WI38 (cell line): ENCODE results near the gene MEIOB.
"Not testable (repeated sequence)": the region's sequence is repeated elsewhere in the genome, so short reads cannot be mapped to it uniquely, and the experiment has no call there.

Source experiments
- H3K4me3 ChIP-seq: 2 replicates; pipeline ENCODE4 v1.5.1; 2011; ENCODE audit warnings: low read depth, mild to moderate bottlenecking, control low read depth, low read length
- TF ChIP-seq, protein P1 (sequence below): IDR thresholded peaks from 2 replicates; pipeline ENCODE4 v1.5.1; 2012; ENCODE audit warnings: low read depth, mild to moderate bottlenecking, control low read depth, low read length

Gene MEIOB, protein sequence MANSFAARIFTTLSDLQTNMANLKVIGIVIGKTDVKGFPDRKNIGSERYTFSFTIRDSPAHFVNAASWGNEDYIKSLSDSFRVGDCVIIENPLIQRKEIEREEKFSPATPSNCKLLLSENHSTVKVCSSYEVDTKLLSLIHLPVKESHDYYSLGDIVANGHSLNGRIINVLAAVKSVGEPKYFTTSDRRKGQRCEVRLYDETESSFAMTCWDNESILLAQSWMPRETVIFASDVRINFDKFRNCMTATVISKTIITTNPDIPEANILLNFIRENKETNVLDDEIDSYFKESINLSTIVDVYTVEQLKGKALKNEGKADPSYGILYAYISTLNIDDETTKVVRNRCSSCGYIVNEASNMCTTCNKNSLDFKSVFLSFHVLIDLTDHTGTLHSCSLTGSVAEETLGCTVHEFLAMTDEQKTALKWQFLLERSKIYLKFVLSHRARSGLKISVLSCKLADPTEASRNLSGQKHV

DNA sequence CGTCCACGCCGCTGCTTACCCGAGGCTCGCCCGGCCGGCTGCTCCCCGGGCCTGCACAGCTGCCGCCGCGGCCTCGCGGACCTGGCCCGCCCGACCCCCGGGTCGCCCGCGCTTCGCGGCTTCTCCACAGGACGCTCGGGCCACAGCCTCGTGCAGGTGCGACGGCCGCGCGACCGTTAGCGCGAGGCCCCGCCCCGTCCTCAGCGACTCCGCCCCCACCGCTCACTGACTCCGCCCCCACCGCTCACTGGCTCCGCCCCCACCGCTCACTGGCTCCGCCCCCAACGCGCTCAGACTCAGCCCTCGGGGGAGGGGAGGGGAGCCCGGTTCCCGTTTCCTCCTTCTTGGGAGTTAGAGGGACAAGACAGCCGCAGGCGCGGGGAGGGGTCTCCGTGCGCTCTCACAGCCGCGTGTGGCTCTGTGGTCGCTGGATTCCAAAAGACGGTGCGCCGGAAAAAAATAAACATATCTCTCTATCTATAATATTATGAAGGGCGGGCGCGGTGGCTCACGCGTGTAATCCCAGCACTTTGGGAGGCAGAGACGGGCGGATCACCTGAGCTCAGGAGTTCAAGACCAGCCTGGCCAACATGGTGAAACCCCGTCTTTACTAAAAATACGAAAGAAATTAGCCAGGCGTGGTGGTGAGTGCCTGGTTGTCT, at the start of gene MEIOB:
Gene MEIOB (minus strand): TSS at position 191 of the 662 bp plus-strand sequence. CDS start 3,989 bp downstream, outside the sequence.
- TF ChIP-seq, protein P1, sequence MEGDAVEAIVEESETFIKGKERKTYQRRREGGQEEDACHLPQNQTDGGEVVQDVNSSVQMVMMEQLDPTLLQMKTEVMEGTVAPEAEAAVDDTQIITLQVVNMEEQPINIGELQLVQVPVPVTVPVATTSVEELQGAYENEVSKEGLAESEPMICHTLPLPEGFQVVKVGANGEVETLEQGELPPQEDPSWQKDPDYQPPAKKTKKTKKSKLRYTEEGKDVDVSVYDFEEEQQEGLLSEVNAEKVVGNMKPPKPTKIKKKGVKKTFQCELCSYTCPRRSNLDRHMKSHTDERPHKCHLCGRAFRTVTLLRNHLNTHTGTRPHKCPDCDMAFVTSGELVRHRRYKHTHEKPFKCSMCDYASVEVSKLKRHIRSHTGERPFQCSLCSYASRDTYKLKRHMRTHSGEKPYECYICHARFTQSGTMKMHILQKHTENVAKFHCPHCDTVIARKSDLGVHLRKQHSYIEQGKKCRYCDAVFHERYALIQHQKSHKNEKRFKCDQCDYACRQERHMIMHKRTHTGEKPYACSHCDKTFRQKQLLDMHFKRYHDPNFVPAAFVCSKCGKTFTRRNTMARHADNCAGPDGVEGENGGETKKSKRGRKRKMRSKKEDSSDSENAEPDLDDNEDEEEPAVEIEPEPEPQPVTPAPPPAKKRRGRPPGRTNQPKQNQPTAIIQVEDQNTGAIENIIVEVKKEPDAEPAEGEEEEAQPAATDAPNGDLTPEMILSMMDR, result no peak
- H3K4me3 ChIP-seq, result no peak within 1 kb of the TSS; the same call in 1 of the 2 replicates

DNA sequence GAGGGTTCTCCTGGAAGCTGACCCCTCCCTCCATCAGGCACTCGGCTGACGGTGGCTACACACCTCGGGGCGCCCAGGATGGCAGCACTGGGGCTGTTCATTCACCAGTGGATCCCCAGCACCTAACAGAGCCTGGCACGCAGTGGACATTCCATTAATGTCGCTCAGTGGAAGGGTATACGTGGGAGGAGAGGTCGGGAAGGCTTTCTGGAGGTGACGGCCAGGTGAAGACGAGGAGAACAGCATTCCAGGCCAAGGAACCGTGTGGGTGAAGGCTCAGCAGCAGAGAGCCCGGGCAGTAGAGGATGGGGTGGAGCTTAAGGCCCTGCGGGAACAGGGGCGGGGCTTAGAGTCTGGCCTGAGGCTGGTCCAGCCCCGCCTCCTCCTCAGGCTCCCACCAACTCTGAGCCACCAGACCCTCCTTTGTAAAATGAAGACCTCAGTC, 48.8 kb upstream of the MEIOB start:
- TF ChIP-seq, protein P1, result no peak
- H3K4me3 ChIP-seq, result no peak overlapping the region

DNA sequence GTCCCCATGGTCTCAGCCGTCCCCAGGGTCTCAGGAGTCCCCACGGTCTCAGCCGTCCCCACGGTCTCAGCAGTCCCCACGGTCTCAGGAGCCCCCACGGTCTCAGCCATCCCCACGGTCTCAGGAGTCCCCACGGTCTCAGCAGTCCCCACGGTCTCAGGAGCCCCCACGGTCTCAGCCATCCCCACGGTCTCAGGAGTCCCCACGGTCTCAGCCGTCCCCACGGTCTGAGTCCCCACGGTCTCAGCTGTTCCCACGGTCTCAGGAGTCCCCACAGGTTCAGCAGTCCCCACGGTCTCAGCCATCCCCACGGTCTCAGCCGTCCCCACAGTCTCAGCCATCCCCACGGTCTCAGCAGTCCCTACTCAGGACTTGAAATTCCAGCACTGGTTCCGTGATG, 48.2 kb upstream of the MEIOB start:
- H3K4me3 ChIP-seq, result not testable (repeated sequence)

DNA sequence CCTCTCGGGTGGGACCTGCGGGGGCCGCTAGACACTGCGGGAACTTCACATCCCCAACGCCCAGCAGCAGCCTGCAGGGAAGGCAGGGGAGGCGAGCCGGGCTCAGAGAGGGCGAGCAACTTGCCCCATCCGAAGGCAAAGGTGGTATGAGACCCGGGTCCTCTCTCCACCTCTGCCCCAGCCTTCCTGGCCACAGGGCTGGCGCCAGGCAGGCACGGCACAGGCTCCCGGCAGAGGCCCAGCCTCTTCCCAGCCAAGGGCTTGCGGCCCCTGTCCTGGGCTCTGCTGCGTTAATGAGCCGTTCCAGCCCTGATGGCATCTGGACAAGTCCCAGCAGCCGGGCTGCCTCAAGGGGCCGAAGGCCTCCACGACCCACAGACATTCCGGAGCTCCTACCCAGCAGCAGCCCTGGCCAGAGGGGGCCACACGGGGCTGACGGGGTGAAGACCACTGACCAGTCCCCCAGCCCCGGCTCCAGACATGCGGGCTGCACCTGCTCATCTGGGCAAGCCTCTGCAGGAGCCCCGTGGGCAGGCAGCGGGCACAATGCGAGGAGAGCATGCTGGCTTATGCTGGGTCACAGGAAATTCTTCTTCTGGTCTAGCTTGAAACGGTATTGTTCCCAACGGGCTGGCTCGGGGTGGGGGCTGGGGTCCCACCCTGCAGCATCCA, 47.5 kb upstream of the MEIOB start:
- TF ChIP-seq, protein P1, result no peak
- H3K4me3 ChIP-seq, result no peak overlapping the region

DNA sequence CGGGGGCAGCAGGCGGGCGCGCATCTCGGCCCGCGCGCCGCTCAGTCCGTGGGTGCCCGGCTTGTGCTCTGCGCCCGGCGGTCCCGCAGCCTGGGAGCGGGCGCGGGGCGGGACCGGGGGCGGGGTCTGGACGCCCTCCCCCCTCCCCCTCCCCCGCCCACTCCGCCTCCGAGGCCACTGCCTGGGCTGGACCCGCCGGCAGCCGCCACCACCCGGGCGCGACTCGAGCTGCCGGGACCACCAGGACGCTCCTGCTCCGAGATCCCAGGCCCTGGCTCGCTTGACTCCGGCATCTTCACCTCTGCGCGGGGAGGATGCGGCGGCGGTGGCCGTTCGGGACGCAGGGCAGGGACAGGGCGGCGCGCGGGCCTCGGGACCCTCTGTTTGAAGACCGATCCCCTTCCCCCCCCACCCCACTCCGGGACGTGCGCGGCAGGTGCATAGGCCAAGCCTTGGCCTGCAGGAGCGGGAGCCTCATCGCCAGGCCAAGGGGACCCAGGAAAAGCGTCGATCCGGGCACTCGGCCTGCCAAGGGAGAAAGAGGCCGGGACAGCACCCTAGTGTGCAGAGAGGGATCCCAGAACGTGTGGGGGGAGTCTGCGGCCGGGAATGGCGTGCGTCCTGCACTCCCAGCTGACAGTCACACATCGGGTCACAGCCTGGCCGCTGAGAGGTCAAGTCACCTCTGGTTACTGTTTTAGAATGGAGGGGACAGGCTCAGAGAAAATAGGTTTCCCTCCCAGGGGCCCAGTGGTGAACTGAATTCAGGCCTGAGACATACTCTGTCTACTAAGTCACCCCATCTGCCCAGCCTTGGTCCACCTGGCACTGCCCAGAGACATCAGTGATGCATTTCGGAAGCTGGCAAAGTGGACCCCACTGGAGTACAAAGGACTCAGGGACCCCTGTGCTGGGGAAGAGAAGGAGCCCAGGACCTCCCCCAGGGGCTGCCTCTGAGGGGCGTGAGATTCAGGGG, 46.7 kb upstream of the MEIOB start, which contains the start of gene HS3ST6:
Gene HS3ST6 (minus strand): TSS at position 65 of the 976 bp plus-strand sequence. CDS start 92 bp downstream, outside the sequence.
- no peak within 1 kb of the TSS for H3K4me3 ChIP-seq
- TF ChIP-seq, protein P1, result no peak

DNA sequence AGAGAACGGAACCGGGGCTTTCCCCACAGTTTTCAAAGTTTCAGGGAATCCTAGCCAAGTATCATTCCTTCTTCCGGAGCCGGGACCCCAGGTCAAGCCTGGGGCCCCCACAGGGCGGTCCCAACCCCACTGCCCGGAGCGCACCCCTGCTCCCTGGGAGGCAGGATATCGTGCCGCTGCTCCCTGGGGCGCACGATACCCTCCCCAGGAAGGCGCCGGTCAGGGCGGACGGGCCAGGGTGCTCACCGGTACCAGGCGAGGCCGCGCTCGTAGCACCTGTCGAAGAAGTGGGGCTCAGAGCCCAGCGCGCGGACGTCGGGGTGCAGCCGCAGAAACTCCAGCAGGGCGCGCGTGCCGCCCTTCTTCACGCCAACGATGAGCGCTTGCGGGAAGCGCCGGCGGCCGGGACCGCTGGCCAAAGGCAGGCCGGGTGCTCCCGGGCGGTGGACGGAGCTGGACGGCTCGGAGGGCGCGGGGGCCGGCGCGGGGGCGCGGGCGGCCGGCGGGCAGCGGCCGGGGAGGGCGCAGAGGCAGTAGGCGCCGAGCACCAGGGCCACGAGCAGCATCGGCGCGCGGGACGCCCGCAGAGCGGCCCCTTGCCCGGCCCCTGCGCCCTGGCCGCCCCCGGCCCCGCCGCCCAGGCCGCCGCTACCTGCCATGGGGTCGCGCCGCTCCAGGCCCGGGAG, 45.8 kb upstream of the MEIOB start:
- no peak overlapping the region for H3K4me3 ChIP-seq
- TF ChIP-seq, protein P1, result no peak
